HG02852 (cell line): ENCODE data around the gene LRRC28.

Experiments used
- ATAC-seq: cut with Tn5 transposase; IDR thresholded peaks from one replicate; pipeline ENCODE4 v1.9.1; 2021; ENCODE audit warnings: mild to moderate bottlenecking, moderate library complexity; ENCODE audit not compliant: unreplicated experiment

Gene LRRC28

DNA sequence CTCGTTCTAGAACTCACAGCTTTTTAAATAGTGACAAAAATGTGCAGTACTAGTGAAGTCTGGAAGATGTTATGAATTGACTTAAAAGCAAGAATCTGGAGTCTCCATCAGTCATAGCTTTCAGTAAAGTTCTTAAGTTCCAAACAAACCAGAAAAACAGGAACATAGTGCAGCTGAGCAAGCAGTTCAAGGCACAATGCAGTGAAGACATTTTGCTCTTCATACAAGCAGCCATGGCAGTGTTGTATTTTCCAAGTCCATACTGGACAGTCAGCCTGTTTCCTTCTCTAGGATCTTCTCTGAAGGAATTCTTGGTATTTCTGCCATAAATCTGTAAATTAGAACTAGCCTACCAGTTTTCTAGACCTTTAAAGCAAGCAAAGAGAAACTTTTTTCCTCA, 90.5 kb downstream of the LRRC28 start:
- ATAC-seq, result no peak

DNA sequence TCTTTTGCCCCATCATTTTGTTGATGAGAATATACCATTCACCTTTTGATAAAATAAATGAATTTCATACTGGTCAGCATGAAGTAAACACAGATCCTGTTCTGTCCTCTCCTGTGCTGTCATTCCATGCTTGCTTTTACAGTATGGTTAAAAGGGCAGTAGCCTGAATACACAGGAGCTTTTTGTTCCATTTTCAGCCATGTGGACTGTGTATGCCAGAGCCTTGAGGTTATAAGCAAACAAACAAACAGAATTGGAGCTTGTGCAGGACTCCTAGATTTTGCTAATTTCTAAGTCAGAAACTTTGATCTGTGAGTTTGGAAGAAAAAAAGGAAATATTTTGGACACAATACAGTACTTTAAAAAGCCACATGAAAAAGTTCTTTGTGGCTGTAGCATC, 91.9 kb downstream of the LRRC28 start:
- no peak for ATAC-seq

DNA sequence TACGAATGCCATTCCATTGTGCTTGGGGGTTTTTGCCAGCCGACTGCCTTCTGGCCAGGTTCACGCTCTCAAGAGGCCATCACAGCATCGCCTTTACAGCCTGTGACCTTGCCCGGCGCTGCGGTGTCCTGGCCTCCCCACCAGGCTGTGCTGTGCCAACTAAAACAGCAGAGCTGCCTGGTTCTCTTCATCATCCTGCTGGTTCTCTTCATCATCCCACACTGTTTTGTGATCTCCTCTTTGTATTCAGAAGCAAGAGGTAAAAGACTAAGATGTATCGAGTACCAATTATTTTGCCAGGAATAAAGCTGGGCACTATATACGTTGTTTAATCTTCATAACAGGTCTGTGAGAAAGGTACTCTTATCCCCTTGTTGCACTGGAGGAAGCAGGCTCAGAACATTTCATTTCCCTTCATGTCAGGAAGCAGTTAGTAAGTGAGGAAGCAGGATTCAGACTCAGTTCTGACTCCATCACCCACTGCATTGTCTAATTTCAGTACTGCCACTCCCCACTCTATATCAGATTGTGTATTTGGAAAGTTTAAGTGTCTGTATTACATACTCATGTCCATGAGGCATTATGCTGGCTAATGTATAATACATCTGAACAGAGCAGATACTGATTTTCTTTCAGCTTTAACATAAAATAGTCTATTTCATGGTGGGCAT, 92.7 kb downstream of the LRRC28 start:
- ATAC-seq, result no peak

DNA sequence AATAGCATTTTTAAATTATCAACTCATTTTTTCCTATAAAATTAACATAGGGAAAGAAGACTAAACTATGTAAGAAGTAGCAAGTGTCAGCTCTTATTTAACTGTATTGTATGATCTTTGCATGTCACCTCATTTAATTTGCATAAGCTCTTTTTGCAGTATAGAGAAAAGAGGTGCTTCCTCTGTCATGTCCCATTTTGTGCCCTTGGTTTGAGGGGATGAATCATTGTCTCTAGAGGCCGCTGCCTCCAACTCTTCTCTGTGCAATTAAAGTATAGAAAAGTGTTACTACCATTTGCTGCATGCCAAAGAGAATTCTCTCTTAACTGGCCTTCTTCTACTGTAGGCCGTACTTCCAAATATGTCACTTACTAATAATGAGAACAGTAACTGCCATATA, 93.4 kb downstream of the LRRC28 start:
- no peak for ATAC-seq

DNA sequence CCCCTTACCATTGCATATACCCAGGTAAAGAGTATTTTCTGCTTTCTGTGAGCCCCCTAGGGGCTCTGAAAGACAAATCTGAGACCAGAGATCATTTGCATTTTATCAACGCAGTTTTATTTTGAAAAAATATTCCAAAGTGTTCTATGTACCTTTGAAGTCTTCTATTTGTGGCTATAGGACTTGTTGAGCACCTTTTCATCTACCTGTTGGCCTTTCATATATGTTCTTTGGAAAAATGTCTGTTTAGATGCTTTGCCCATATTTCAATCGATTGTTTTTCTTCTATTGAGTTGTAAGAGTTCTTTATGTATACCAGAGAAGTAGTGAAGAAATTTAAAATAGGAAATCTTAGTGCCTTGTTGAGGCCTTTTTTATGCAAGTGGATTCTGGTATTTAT, 94.0 kb downstream of the LRRC28 start:
- no peak for ATAC-seq

DNA sequence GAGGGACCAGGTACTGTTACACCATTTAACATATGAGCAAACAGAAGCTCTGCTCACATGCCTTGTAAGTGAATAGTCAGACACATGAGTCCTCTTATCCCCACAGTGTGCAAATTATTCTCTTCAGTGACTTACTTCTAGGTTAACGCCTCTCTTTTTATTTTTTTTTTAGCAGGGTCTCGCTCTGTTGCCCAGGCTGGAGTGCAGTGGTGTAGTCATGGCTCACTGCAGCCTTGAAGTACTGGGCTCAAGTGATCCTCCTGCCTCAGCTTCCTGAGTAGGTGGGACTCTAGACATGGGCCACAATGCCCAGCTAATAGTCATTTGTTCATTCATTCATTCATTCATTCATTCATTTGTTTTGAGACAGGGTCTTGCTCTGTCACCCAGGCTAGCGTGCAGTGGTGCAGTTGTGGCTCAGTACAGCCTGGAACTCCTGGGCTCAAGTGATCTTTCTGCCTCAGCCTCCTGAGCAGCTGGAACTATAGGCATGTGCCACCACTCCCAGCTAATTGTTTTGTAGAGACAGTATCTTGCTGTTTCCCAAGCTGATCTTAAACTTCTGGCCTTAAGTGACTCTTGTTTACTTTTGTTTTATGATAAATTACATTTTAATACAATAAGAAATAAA, 94.7 kb downstream of the LRRC28 start:
- no peak for ATAC-seq

DNA sequence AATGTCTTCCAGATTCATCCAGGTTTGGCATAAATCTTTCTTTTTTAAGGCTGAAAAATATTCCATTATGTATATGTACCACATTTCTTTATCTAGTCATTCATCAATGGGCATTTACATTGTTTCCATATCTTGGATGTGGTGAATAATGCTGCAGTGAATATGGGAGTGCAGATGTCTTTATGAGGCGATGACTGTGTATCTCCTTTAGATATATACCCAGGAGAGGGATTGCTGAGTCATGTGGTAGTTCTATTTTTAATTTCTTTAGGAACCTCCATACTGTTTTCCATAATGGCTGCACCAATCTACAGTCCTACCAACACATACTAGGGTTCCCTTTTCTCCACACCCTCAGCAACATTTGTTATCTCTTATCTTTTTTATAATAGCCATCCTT, 96.3 kb downstream of the LRRC28 start:
- no peak for ATAC-seq

DNA sequence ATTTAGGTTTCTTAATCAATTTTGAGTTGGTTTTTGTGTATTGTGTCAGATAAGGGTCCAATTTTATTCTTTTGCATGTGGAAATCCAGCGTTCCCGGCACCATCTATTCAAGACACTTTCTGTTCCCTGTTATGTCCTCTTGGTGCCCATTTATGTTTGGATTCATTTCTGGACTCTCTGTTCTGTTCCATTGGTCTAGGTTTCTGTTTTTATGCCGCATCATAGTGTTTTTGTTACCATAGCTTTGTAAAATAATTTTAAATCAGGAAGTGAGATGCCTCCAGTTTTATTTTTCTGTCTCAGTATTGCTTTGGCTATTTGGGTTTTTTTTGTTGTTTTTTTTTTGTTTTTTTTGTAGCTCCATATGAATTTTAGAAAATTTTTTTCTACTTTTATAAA, 97.1 kb downstream of the LRRC28 start:
- no peak for ATAC-seq

DNA sequence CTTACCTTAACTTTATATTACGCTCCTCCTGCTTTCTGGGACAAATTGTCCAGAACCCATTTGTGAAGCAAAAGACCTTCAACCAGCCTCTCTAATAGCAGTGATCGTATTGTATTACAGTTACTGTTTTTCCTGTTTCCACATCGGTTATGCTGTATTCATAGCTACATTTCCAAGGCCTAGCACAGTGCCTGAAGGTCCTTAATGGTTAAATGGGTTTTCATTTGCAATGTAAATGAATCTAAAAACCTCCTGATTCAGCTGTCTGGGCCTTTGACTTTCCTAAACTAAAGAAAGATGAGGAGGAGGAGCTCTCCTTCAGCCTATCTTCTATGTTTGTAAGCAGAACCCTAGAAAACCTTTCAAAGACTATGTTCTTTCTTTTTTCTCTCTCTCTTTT, 99.1 kb downstream of the LRRC28 start:
- ATAC-seq, result no peak

DNA sequence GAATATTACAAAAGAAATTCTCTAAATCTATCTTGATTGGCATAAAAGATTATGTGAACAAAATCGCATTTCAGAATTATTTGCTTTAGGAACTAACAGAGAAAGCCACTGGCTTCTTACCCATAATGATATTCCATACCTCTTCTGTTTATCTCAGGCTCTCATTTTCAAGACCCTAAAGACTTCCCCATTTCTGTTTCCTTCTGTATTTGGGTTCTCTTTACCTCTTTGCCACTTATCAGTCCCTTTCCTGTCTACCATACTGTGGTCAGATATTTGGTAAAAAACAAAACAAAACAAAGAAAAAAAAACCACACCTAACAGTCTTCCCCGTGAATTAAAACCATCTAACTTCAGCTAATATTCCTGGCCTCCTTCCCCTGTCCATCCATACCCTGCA, 108.5 kb downstream of the LRRC28 start:
- no peak for ATAC-seq

DNA sequence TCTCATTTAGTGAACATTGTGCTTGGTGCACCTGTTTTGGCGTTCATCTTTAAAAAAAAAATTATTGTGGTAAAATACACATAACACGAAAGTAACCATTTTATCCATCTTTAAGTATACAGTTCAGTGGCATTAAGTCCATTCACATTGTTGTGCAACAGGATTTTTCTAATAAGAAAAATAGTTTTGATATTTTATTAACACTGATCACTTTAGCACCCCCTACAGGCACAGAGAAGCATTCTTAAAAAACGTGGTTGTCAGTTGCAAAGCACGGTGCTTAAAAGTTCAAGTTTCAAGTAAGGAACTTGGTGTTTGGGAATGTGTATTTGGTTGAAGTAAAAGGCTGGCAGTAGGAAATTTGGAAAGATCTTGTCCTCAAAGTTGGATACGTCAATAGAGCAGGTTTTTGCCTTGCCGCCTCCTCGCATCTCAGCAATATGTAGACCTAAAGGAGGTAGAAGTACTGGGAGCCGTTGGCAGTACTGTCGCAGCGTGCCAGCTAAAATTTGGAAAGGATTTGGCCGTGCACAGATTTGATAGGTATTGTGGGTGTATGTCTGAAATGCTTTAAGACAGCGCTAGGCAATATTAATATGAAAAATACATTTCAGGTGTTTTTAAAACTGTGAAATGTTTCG, 110.4 kb downstream of the LRRC28 start:
- no peak for ATAC-seq

DNA sequence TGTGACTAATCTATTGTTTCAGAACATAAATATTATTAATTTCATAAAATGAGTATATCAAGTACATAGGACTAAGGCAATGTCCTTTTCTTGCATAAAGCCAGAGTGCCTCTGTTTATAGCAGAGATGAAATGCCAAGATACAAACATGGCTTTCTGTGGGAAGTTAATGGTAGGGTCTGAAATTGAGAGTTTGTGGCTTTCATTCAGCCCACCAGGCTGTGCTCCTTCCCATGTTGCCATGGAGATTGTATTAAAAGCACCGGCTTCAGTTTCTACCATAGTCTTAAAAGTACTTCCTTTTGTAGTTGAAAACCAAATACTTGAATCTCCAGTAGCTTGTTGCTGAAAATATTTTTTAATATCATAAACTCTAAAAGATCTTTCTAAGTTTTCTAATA, 114.0 kb downstream of the LRRC28 start:
- ATAC-seq, result peak; percentile 94

DNA sequence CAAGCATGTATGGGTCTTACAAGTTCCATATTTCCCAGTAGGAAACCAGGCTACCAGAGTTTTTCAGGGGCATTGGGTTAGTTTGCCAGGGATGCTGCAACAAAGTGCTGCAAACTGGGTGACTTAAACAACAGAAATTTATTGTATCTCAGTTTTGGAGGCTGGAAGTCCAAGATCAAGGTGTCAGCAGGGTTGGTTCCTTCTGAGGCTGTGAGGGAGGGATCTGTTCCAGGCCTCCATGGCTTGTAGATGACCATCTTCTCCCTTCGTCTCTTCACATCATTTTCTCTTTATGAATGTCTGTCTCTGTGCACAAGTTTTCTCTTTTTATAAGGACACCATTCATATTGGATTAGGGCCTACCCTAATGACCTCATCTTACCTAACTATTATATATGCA, 114.7 kb downstream of the LRRC28 start:
- ATAC-seq, result no peak

DNA sequence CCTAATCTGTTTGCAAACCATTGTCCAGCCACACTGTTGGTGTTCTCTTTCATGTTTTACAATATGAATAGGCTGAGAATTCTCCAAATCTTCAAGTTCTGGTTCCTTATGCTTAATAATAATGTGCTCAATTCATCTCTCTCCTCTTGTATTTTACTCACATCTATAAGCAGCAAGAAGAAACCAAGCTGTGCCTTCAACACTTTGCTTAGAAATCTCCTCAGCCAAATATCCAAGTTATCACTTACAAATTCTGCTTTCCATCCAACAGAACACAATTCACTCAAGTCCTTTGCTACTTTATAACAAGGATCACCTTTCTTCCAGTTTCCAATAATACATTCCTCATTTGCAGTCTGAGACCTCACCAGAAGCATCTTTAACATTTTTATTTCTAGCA, 117.5 kb downstream of the LRRC28 start:
- ATAC-seq, result no peak

DNA sequence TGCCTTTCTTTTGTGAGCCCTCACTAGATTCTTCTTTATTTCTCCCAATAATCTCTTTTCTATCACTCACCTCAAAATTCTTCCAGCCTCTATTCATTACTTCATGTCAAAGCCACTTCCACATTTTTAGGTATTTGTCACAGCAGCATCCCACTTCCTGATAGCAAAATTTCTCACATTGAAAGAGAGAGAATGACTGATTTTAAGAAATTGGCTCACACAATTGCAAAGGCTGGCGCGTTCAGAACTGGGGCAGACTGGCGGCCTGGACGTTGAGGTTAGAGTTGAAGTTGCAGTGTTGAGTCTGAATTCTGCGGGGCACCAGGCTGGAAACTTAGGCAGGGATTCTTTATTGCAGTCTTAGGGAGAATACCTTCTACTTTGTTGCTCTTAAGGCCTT, 117.9 kb downstream of the LRRC28 start:
- ATAC-seq, result no peak

DNA sequence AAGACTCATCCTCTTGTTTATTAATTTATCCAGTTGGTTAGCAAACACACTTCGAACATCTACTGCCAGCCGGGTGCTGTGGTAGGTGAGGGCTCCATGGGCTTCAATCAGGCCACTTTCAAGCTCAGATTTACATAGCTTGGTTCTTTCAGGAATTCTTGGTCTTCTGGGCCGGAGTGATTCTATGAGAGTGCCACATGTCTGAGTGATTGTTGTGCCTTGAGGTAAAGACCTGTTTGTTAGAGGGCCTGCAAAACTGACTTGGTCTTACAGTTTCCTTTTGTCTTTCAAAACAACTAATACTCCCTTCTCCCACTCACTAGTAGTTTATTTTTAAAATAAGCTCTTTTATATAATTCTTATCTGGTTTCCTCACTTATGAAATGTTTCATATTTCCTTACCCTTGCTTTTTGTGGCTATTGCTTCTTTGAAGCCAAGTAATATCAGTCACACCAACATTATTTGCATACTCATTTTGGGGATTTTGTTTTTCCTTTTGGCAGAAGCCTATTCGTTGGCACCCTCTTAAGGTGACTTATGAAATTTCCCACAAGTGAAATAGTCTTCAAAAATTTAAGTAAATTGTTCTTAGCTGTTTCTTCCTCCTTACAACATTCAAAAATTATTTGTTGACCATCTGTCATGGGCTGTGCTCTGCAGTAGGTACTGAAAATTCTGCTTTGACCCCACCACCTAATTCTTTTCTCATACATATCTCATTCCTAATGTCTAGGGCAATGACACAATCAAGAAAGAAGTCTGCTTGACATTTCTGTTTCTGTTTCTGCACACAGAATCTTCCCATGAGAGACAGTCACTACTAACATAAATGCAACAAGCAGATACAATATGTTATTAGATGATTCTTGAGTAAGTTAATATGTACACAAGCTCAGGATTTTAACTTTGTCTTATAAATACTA, 120.2 kb downstream of the LRRC28 start:
- peak; percentile 92 for ATAC-seq

DNA sequence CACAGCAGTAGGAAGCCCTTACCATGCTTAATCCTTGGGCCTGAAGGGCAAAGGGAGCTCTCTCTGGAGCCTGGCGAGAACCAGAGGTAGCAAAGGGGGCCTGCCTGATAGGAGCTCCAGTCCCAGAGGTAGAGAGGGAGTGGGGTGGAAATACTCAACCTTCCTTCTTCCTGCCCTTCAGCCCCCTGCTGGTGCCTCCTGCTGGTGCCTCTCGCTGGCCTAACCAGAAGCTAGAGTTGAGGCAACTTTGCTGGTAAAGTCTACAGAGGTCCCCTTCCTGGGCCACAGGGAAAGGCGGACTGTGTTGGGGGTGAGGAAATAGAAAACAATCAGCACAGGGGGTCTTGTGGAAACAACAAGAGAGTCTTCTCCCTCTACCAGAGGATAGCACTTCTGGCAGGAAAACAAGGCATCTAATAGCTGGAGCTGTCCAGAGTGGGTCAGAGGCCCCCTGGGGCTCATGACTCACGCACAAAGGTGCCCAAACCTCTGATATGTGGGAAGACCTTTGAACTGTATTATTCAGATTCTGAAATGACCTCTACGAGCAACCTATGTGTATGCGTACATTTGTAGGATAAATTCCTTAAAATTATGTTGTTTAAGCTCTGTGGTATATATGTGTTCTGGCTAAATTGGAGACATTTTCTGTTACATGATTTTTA, 133.9 kb downstream of the LRRC28 start:
- no peak for ATAC-seq

DNA sequence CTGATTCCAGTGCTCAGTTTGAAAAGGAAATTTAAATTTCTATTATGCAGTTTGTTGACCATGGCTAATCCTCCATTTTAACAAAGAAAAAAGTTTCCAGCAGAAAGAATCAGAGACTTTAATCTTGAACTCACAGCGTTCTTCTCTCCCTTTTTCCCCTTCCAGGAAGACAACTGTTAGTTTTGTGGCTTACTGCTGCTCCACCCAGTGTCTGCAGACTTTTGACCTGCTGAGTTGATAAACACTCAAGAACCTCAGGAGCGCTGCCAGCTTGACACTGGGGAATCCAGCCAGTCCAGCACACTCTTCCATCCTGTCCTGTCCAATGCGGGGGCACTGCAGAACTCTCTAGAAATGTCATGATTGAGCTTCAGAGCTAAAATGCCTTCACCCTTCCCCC, 134.6 kb downstream of the LRRC28 start:
- no peak for ATAC-seq

DNA sequence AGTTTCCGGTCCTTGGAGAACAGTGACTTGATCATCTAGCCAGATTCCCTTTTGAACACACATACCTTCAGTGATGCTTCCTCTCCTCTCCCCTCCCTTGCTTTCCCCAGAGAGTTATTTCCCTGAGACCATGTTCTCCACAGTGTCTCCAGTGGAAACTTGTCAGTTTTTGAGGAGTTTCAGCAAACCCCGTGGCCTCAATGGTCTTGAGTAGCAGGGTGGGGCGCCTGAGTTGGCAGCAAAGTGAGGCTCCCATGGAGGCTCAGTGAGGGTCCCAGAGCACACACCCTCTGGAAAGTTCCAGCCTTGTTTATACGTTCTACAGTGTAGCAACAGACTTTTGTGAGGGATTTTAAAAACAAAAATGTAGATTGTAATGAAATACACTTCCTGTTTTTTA, 135.1 kb downstream of the LRRC28 start:
- no peak for ATAC-seq

DNA sequence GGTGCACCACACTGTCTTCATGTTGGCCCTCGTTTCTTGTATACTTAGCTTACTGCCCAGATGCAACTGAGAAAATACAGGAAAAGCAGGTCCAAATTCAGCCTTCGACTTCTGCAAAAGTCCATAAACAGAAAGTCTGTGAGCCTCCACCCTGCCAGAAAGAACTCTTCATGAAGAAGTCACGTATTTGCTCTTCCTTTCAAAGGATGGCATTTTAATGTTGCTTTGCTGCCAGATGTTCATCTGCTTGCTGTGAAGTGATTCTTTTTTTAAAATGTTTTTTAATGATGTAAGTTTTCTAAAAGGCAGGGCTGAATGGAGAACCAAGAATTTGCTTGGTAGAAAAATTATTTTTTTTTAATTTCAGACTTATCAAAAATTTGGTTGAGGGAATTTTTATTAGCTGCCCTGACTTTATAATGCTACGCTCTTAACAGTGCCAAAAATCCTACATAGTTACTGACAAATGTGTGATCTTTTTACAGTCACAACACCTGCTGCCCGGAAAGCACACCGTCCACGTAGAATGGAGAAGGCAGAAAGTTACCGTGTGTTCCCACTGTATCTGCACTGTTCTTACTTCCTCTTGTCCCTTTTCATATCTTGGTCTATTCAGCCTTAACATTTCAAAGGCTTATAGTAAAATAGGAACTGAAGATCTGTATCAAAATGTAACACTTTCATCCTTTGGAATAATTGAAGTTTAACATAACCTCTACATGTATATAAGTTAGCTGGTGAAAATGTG, 136.3 kb downstream of the LRRC28 start:
- ATAC-seq, result no peak
